ENCODE measurements around the gene PTPRE.

The PTPRE gene

DNA sequence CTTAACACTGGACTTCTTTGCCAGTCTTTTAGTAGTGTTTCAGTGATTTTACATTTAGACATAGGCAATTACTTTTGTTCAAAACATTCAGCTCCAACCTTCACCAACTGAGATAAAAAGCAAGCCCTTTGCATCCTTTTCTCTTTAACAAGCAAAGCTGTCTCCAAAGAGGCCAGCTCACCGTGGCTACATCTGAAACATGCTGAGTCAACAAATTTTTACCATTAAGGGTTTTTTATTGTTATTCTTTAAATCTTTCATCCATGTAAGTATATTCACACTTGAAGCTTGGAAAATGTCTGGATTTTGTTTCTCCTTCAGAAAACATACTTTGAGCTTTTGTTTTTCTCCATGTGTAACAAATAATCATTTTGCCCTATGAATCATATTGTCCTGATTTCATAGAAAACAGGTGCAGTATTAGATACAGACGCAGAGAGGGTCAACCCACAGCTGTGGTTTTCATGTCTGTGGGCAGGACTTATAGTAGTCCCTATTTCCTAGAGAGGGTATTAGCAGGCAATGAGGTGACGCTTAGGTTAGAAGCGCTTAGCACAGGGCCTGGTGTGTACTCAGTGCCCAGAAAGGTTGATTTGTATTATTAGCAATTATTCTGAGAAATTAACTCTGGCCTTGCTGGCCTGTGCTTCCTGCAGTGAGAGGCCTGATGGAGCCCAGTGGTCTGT lies 119.9 kb downstream of the PTPRE start:
- TF ChIP-seq TAF1 (IDR thresholded peaks at IDR 0.05; ENCODE audit: borderline replicate concordance, insufficient read depth, low read length) (no peak), SIN3A (IDR thresholded peaks at IDR 0.05; ENCODE audit: borderline replicate concordance, insufficient read depth, low read length) (no peak), POLR2AphosphoS5 (IDR thresholded peaks at IDR 0.05; ENCODE audit: low read depth, low read length) (no peak), FOXP2 (optimal IDR thresholded peaks at IDR 0.05; ENCODE audit: borderline replicate concordance, extremely low read depth, extremely low read length, insufficient read depth) (no peak)
- TF ChIP-seq, protein P1, sequence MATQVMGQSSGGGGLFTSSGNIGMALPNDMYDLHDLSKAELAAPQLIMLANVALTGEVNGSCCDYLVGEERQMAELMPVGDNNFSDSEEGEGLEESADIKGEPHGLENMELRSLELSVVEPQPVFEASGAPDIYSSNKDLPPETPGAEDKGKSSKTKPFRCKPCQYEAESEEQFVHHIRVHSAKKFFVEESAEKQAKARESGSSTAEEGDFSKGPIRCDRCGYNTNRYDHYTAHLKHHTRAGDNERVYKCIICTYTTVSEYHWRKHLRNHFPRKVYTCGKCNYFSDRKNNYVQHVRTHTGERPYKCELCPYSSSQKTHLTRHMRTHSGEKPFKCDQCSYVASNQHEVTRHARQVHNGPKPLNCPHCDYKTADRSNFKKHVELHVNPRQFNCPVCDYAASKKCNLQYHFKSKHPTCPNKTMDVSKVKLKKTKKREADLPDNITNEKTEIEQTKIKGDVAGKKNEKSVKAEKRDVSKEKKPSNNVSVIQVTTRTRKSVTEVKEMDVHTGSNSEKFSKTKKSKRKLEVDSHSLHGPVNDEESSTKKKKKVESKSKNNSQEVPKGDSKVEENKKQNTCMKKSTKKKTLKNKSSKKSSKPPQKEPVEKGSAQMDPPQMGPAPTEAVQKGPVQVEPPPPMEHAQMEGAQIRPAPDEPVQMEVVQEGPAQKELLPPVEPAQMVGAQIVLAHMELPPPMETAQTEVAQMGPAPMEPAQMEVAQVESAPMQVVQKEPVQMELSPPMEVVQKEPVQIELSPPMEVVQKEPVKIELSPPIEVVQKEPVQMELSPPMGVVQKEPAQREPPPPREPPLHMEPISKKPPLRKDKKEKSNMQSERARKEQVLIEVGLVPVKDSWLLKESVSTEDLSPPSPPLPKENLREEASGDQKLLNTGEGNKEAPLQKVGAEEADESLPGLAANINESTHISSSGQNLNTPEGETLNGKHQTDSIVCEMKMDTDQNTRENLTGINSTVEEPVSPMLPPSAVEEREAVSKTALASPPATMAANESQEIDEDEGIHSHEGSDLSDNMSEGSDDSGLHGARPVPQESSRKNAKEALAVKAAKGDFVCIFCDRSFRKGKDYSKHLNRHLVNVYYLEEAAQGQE (IDR thresholded peaks at IDR 0.05; ENCODE audit: insufficient read depth in 1 of 2, low read depth in 2 of 2, low read length in 2 of 2): no peak

DNA sequence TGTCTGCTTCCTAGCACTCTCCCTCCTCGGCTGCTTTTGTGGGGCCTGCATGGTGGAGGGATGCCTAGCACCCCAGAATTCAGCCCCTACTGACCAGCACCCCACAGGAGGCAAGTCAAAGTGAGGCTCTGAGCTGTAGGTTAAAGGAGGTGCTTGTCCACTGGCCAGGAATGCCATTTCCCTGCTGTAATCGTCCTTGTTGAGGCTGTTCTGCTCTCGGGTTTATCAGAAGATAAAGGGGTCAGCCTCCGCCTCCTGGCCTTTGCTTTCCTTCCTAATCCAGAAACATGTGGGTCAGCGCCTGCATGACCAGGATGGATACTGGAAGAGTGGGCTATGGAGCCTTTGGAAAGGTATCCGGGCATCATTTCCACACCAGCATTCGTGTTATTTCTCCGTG lies 120.4 kb downstream of the PTPRE start:
- TF ChIP-seq, protein P1 (IDR thresholded peaks at IDR 0.05; ENCODE audit: insufficient read depth in 1 of 2, low read depth in 2 of 2, low read length in 2 of 2): no peak
- TF ChIP-seq POLR2AphosphoS5 (IDR thresholded peaks at IDR 0.05; ENCODE audit: low read depth, low read length): no peak
- no peak for TF ChIP-seq TAF1 (IDR thresholded peaks at IDR 0.05; ENCODE audit: borderline replicate concordance, insufficient read depth, low read length)
- TF ChIP-seq FOXP2 (optimal IDR thresholded peaks at IDR 0.05; ENCODE audit: borderline replicate concordance, extremely low read depth, extremely low read length, insufficient read depth): no peak
- TF ChIP-seq SIN3A (IDR thresholded peaks at IDR 0.05; ENCODE audit: borderline replicate concordance, insufficient read depth, low read length): no peak

DNA sequence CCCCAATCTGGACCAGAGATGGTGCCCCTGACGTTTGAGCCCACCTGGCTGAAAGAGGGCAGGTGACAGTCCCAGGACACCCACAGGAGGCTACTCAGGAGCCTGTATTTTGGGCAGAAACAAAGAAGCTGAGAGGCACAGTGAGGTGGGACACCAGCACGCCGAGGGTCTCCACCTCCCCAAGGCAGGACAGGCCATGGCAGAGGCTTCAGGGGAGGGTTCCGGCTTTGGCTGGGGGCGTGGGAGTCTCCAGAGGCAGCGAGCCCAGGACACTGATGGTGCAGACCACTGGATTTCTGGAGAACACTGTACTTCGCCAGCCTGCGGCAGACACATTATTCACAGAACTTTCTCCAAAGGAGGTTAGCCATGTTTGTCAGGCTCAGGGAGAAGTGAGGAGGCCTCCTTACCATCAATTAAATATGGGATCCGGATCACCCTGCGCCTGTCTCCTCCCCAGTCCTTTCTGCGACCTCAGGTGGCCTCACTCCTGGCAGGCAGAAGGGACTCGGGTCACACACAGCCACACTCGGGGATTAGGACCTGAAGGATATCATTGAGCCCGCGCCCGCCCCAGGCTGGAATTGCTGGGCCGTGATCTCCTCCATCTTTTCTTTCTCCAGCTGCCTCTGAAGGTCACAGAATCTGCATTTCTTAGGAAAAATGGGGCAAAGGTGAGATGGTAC lies 121.1 kb downstream of the PTPRE start:
- TF ChIP-seq POLR2AphosphoS5 (IDR thresholded peaks at IDR 0.05; ENCODE audit: low read depth, low read length) (no peak), FOXP2 (optimal IDR thresholded peaks at IDR 0.05; ENCODE audit: borderline replicate concordance, extremely low read depth, extremely low read length, insufficient read depth) (no peak), SIN3A (IDR thresholded peaks at IDR 0.05; ENCODE audit: borderline replicate concordance, insufficient read depth, low read length) (no peak), TAF1 (IDR thresholded peaks at IDR 0.05; ENCODE audit: borderline replicate concordance, insufficient read depth, low read length) (no peak)
- TF ChIP-seq, protein P1 (IDR thresholded peaks at IDR 0.05; ENCODE audit: insufficient read depth in 1 of 2, low read depth in 2 of 2, low read length in 2 of 2): no peak

DNA sequence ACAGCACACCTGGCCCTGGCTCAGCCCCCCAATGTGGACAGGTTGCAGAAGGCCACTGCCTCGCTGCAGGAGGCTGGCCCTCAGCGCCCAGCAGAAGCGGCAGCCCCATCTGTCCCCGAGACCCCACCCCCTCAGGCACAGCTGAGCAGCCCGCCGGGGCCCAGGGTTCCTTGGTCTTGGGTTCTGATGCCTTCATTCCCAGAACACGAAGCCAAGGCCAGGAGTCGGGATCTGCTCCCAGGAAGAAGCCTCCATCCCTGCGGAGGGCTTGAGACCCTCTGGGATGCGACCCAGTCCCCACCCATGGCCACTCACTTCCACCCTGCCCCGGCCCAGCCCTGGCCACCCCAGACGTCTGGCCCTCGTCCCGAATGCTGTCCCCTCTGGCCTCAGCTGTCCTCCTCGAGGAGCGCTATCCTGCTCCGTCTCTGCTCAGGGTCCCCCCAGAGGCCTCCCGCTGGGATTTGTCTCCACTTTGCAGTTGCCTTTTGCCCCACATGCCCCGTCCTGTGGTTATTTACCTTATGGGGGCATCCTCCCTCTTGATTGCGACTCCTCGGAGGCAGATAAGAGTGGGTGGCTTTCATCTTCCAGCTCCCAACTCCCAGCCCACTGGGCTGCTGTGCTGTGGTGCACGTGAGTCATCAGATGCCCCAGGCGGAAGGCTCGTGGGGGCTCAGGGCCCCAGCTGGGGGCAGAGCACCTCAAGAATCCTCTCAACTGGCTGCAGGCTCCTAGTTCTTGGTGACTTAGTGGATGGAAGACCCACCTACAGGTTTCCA lies 121.8 kb downstream of the PTPRE start:
- no peak for TF ChIP-seq FOXP2 (optimal IDR thresholded peaks at IDR 0.05; ENCODE audit: borderline replicate concordance, extremely low read depth, extremely low read length, insufficient read depth)
- TF ChIP-seq, protein P1 (IDR thresholded peaks at IDR 0.05; ENCODE audit: insufficient read depth in 1 of 2, low read depth in 2 of 2, low read length in 2 of 2): no peak

Measured in PFSK-1 (cell line).